ENCODE results near the gene MAS1. TPM values are rescaled to one million over a fixed set of nuclear protein-coding genes. Genes with fewer than 3 reads are reported as not detected.

Gene MAS1
- total RNA-seq, 1 donor from 2014 or later, result not detected

DNA sequence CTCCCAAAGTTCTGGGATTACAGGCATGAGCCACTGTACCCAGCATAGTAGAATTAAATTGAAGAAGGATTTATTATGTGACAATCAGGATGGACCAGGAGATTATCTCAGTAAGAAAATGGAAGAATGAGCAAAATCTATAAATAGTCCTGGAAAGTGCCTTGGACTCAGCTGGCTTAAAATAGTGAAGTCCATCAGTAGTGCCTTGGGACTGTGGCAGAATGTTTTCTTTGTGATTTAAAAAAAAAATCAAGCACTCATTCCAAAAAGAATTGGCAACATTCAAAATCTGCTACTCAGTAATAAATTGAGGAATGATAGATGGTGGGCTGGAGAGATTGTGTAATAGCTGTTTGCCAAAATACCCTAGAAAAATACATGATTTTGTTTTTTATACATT lies 37.0 kb upstream of the MAS1 start:
- no peak overlapping the region for H3K27ac Mint-ChIP-seq (ENCODE audit: unreplicated experiment)
- H3K4me3 Mint-ChIP-seq (ENCODE audit: unreplicated experiment), result no peak overlapping the region
- peaks cover 8% of the 10 kb centered on the region for H3K9me3 Mint-ChIP-seq (ENCODE audit: unreplicated experiment)
- H3K4me1 Mint-ChIP-seq (ENCODE audit: low read depth, unreplicated experiment), result no peaks in the 10 kb centered on the region
- TF ChIP-seq, protein P1, sequence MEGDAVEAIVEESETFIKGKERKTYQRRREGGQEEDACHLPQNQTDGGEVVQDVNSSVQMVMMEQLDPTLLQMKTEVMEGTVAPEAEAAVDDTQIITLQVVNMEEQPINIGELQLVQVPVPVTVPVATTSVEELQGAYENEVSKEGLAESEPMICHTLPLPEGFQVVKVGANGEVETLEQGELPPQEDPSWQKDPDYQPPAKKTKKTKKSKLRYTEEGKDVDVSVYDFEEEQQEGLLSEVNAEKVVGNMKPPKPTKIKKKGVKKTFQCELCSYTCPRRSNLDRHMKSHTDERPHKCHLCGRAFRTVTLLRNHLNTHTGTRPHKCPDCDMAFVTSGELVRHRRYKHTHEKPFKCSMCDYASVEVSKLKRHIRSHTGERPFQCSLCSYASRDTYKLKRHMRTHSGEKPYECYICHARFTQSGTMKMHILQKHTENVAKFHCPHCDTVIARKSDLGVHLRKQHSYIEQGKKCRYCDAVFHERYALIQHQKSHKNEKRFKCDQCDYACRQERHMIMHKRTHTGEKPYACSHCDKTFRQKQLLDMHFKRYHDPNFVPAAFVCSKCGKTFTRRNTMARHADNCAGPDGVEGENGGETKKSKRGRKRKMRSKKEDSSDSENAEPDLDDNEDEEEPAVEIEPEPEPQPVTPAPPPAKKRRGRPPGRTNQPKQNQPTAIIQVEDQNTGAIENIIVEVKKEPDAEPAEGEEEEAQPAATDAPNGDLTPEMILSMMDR (IDR thresholded peaks at IDR 0.05; ENCODE audit: partially characterized antibody, unreplicated experiment), result no peak
- H3K36me3 Mint-ChIP-seq (ENCODE audit: unreplicated experiment), result peaks cover 5% of the 10 kb centered on the region
- no peak for DNase-seq
- H3K27me3 Mint-ChIP-seq (ENCODE audit: unreplicated experiment), result no peaks in the 10 kb centered on the region

GRCh38 chr6:159854959-159855358 lies 35.8 kb upstream of the MAS1 start:
- no peak for DNase-seq
- Mint-ChIP-seq H3K27me3 (ENCODE audit: unreplicated experiment) (no peaks in the 10 kb centered on the region), H3K9me3 (ENCODE audit: unreplicated experiment) (peaks cover 6% of the 10 kb centered on the region), H3K27ac (ENCODE audit: unreplicated experiment) (no peak overlapping the region), H3K4me3 (ENCODE audit: unreplicated experiment) (no peak overlapping the region), H3K36me3 (ENCODE audit: unreplicated experiment) (peaks cover 3% of the 10 kb centered on the region), H3K4me1 (ENCODE audit: low read depth, unreplicated experiment) (no peaks in the 10 kb centered on the region)
- TF ChIP-seq, protein P1 (IDR thresholded peaks at IDR 0.05; ENCODE audit: partially characterized antibody, unreplicated experiment), result no peak

DNA sequence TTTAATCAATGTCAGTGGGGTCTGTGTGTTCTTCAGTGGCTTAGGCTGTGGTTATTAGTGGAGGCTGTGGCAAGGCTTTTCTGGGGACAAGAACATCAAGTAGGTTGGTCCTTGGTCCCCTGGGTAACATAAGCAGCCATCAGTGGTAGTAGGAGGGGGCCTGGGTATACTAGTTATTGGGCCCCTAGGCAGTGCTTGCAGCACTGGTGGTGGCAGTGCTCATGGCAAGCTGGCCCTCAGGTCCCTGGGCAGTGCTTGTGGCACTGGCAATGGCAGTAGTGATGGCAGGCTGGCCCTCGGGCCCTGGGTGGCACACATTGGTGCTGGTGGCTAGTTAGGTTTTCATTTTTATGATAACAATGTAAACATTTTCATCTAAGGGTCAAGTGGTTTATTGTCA lies 32.5 kb upstream of the MAS1 start:
- H3K27me3 Mint-ChIP-seq (ENCODE audit: unreplicated experiment), result no peaks in the 10 kb centered on the region
- peaks cover 2% of the 10 kb centered on the region for H3K9me3 Mint-ChIP-seq (ENCODE audit: unreplicated experiment)
- H3K27ac Mint-ChIP-seq (ENCODE audit: unreplicated experiment), result no peak overlapping the region
- H3K36me3 Mint-ChIP-seq (ENCODE audit: unreplicated experiment), result no peaks in the 10 kb centered on the region
- TF ChIP-seq, protein P1 (IDR thresholded peaks at IDR 0.05; ENCODE audit: partially characterized antibody, unreplicated experiment), result no peak
- no peaks in the 10 kb centered on the region for H3K4me1 Mint-ChIP-seq (ENCODE audit: low read depth, unreplicated experiment)
- DNase-seq, result no peak
- no peak overlapping the region for H3K4me3 Mint-ChIP-seq (ENCODE audit: unreplicated experiment)

DNA sequence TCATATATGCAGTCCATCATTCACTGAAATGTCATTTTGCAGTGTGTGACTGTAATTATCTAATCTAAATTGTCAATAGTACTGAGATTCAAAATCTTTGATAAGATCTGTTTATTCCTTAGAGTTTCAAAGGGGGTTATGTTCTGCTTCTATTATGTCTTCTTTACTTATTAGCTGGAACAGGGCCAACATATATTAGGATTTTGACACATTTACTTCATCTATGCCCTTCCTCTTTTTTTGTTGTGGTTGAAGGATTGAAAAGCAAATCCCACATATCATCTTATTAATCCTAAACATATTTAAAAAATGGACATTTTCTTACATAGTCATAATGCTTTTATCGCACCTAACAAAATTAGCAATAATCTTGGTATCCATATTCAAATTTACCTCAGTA lies 30.3 kb upstream of the MAS1 start:
- Mint-ChIP-seq H3K4me3 (ENCODE audit: unreplicated experiment) (no peak overlapping the region), H3K27me3 (ENCODE audit: unreplicated experiment) (no peaks in the 10 kb centered on the region), H3K27ac (ENCODE audit: unreplicated experiment) (no peak overlapping the region), H3K36me3 (ENCODE audit: unreplicated experiment) (no peaks in the 10 kb centered on the region), H3K4me1 (ENCODE audit: low read depth, unreplicated experiment) (no peaks in the 10 kb centered on the region), H3K9me3 (ENCODE audit: unreplicated experiment) (peaks cover 2% of the 10 kb centered on the region)
- TF ChIP-seq, protein P1 (IDR thresholded peaks at IDR 0.05; ENCODE audit: partially characterized antibody, unreplicated experiment), result no peak
- DNase-seq, result no peak

DNA sequence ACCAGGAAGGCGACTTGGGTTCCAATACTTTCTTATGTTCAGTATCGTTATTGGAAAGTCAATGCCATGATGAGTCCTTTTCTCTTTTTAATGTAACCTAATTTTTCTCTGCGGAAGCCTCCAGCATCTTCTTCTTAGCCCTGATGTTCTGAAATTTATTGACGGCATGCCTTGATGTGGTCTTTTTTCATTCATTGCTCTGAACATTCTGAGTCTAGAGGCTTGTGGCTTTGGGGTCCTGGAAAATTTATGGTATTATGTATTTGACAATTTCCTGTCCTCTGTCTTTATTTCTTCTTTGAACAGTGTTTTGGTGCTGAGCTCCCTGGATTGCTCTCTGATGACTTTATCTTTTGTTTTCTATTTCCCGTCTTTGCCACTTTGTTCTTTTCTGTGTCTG lies 28.7 kb upstream of the MAS1 start:
- TF ChIP-seq, protein P1 (IDR thresholded peaks at IDR 0.05; ENCODE audit: partially characterized antibody, unreplicated experiment), result no peak
- Mint-ChIP-seq H3K4me3 (ENCODE audit: unreplicated experiment) (no peak overlapping the region), H3K9me3 (ENCODE audit: unreplicated experiment) (no peaks in the 10 kb centered on the region), H3K27me3 (ENCODE audit: unreplicated experiment) (peaks cover 4% of the 10 kb centered on the region), H3K27ac (ENCODE audit: unreplicated experiment) (no peak overlapping the region), H3K4me1 (ENCODE audit: low read depth, unreplicated experiment) (no peaks in the 10 kb centered on the region), H3K36me3 (ENCODE audit: unreplicated experiment) (peaks cover under 1% of the 10 kb centered on the region)
- DNase-seq, result no peak

Measured in glutamatergic neuron (in vitro differentiated cells).